ENCODE data around the gene B3GALT6. TPM values are rescaled to one million over a fixed set of nuclear protein-coding genes. Genes with fewer than 3 reads are reported as not detected.

Gene B3GALT6
- total and polyA plus RNA-seq, 2 experiments from 2014 or later: 5.5 to 26.5 TPM

- no peak for TF ChIP-seq NANOG (IDR thresholded peaks at IDR 0.05; ENCODE audit: borderline replicate concordance)
Measured at GRCh38 chr1:1196431-1197187, 35.4 kb upstream of the B3GALT6 start (continued).

GRCh38 chr1:1197188-1197500, 34.9 kb upstream of the B3GALT6 start:
- Histone ChIP-seq H3K79me2 (replicated peaks; ENCODE audit: insufficient read depth) (no peaks in the 10 kb centered on the region), H3K36me3 (ENCODE audit: insufficient read depth) (no peaks in the 10 kb centered on the region), H3F3A (replicated peaks; ENCODE audit: low read depth) (no peaks in the 10 kb centered on the region), H3K4me2 (no peak overlapping the region), H3K9me2 (ENCODE audit: insufficient read depth) (no peaks in the 10 kb centered on the region), H3K4me3 (no peak overlapping the region), H2AFZ (no peak overlapping the region), H4K20me1 (replicated peaks; ENCODE audit: insufficient read depth) (no peaks in the 10 kb centered on the region), H3K27ac (ENCODE audit: low read depth) (no peak overlapping the region), H3K27me3 (ENCODE audit: insufficient read depth) (no peaks in the 10 kb centered on the region), H3K4me1 (ENCODE audit: insufficient read depth) (no peaks in the 10 kb centered on the region)
- peak; percentile 5 for DNase-seq (ENCODE audit: low spot score)
- Mint-ChIP-seq H3K36me3 (ENCODE audit: low read depth) (peaks cover 1% of the 10 kb centered on the region; the same call in 2 of the 3 replicates), H3K4me1 (no peaks in the 10 kb centered on the region; the same call in 2 of the 3 replicates), H3K9me3 (peaks cover 24% of the 10 kb centered on the region), H3K27ac (no peak overlapping the region), H3K4me3 (no peak overlapping the region), H3K27me3 (ENCODE audit: insufficient read depth, low read depth, poor library complexity) (peaks cover 3% of the 10 kb centered on the region)
- ATAC-seq: no peak
- no peak for TF ChIP-seq EZH2 (IDR thresholded peaks at IDR 0.05; ENCODE audit: low read depth, unreplicated experiment)
- TF ChIP-seq ZNF331 (CRISPR knock-in tag; IDR thresholded peaks at IDR 0.05; ENCODE audit: low read depth): no peak
- no peak for TF ChIP-seq EZH2phosphoT487 (IDR thresholded peaks at IDR 0.05; ENCODE audit: unreplicated experiment)
- no peak for TF ChIP-seq ZNF462 (CRISPR knock-in tag; IDR thresholded peaks at IDR 0.05)
- no peak for TF ChIP-seq CTCF (conservative IDR thresholded peaks at IDR 0.05; ENCODE audit: low read depth in 2 of 2)
- no peak for TF ChIP-seq ETS1 (IDR thresholded peaks at IDR 0.05)
- TF ChIP-seq JUNB (IDR thresholded peaks at IDR 0.05; ENCODE audit: unreplicated experiment): no peak
- no peak for TF ChIP-seq REST (IDR thresholded peaks at IDR 0.05; ENCODE audit: unreplicated experiment)
- TF ChIP-seq CREB1 (CRISPR knock-in tag; IDR thresholded peaks at IDR 0.05; ENCODE audit: low read depth): no peak
- TF ChIP-seq NANOG (IDR thresholded peaks at IDR 0.05; ENCODE audit: borderline replicate concordance): no peak
- no peak for TF ChIP-seq ZNF114 (CRISPR knock-in tag; IDR thresholded peaks at IDR 0.05)
- no peak for TF ChIP-seq STAT1 (IDR thresholded peaks at IDR 0.05; ENCODE audit: unreplicated experiment)
- TF ChIP-seq POLR2AphosphoS5 (IDR thresholded peaks at IDR 0.05; ENCODE audit: low read depth): no peak

All from GM23338 (cell line).